ENCODE results near the gene MORN5.

Gene MORN5

DNA sequence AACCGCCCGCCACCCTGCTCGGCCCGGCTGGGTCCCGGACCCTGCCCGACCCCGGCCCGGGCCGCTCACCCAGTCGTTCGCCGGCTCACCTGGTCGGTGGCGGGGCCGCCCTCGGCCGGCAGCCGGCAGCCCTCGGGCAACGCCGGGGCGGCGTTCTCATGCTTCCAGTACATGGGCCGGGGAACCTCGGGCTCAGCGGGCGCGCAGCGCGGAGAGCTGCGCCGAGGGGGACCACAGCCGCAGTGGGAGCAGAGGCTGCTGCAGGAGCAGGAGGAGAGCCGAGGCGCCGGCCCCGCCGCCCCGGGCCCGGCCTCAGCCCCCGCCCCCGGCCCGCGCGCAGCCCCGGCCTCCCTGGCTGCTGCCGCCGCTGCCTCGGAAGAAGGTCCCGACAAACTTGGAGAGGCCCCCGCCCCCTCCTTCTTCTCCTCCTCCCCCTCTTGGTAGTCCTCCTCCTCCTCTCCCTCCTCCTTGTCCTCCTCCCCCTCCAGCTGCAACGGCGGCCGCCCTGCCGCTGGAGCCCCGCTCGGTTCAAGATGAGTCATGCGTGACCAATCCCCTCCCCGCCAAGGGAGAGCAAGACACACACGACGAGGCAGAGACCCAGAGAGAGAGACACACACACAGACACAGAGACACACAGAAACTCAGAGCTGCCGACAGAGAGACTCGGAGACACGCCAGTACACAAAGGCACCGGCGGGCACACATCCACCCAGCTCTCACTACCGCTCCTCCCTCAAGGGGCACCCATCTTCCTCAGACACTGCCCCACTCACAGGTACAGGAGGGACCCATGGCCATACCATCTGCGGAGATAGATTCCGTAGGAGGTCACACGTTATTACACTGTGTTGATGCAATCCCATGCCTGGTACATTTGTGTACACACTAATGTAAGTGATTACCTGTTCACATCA lies 69.1 kb downstream of the MORN5 start, which contains the start of gene LHX6:
Gene LHX6 (minus strand): TSS at position 390 of the 917 bp plus-strand sequence. CDS start 217 bp downstream, at position 173.
- no peak within 1 kb of the TSS for H3K4me3 ChIP-seq (ENCODE audit: low read depth, low read length)
- TF ChIP-seq, protein P1, sequence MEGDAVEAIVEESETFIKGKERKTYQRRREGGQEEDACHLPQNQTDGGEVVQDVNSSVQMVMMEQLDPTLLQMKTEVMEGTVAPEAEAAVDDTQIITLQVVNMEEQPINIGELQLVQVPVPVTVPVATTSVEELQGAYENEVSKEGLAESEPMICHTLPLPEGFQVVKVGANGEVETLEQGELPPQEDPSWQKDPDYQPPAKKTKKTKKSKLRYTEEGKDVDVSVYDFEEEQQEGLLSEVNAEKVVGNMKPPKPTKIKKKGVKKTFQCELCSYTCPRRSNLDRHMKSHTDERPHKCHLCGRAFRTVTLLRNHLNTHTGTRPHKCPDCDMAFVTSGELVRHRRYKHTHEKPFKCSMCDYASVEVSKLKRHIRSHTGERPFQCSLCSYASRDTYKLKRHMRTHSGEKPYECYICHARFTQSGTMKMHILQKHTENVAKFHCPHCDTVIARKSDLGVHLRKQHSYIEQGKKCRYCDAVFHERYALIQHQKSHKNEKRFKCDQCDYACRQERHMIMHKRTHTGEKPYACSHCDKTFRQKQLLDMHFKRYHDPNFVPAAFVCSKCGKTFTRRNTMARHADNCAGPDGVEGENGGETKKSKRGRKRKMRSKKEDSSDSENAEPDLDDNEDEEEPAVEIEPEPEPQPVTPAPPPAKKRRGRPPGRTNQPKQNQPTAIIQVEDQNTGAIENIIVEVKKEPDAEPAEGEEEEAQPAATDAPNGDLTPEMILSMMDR (conservative IDR thresholded peaks at IDR 0.05; ENCODE audit: low read depth, low read length): no peak
- DNase-seq (ENCODE audit: low read depth): no peak

DNA sequence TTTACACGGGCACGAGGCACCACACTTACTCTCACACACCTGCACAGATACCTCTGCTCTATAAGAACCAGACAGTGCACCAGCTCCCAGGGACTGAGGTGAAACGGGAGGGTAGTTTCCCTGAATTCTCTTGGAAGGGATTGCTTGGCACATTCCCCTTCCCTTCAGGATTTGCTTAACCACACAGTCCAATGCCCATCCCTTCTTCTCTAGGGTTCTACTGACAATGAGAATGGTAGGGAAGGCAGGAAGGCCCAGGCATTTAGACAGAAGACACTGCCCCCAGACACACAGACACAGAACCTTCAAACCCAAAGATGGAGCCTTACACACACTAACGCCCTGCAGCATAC lies 69.8 kb downstream of the MORN5 start:
- no peak for DNase-seq (ENCODE audit: low read depth)
- no peak overlapping the region for H3K4me3 ChIP-seq (ENCODE audit: low read depth, low read length)
- TF ChIP-seq, protein P1 (conservative IDR thresholded peaks at IDR 0.05; ENCODE audit: low read depth, low read length): no peak

DNA sequence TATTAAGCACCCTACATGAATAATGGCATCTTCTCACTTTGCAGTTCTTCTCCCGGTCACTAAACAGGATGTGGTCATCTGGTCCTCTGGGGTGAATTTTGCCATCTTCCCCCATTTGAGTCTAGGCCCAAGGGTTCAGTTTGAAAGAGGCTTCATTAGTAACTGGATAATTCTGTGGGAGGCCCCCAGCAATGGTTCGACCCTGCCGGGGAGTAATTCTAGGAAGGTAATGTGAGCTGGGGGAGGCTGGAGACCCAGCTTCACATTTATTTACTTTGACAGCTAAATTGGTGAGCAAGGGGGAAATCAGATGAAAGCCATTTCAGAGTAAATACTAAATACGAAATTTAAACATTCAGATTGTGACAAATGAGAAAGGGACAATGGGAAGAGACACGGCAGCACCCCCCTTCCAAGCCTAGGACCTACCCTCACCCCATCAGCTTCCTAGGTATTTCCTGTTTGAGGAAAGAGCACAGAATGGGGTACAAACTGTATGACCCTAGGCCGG lies 73.1 kb downstream of the MORN5 start:
- TF ChIP-seq, protein P1 (conservative IDR thresholded peaks at IDR 0.05; ENCODE audit: low read depth, low read length): no peak
- no peak overlapping the region for H3K4me3 ChIP-seq (ENCODE audit: low read depth, low read length)
- no peak for DNase-seq (ENCODE audit: low read depth)

DNA sequence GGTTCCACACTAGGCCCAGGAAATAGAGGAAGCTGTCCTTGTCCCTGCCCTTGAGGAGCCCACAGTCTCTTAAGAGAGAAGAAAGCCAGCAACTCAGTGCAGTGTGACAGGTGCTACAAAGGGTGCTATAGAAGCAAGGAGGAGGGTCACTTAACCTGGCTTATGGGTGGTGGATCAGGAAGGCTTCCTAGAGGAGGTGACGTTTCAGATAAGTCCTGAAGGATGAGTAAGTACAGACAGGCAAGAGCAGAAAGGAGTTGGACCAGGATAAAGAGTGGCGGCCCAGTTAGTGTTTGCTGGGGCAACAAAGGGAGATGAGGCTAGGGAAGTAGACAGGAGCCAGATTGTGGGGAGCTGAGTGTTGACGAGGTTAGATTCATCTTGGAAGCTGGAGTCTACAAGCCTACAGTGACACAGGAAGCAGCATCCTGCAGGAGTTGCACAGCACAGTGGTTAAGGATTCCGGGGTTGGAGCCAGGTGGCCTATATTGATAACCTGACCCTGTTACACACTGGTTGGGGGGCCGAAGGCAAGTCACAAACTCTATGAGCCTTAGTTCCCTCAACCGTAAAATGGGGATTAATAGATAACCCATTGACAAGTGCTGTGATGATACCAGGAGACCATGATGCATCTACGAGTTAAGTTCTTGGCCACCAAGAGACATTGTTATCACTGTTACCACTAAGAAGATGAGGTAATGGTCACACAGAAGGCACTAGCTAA lies 74.5 kb downstream of the MORN5 start:
- no peak for DNase-seq (ENCODE audit: low read depth)
- TF ChIP-seq, protein P1 (conservative IDR thresholded peaks at IDR 0.05; ENCODE audit: low read depth, low read length): no peak
- no peak overlapping the region for H3K4me3 ChIP-seq (ENCODE audit: low read depth, low read length)

DNA sequence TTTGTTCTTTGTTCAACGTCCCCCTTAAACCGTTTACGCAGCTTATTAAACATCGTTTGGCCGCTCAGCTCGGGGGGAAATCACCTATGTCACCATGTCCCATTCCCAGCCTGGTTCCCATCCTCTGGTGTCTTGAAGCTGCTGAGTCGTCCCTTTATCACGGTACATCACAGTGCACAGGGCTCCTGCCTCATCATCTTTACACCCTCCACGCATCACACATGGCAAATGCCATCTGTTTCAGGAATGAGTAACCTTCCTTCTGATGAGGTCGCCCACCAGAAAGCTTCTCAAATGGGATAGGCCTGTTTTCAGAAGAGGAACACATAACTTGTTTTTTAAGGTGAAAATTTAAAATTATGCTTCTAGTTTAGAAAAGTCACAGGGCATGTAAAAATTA lies 77.0 kb downstream of the MORN5 start:
- TF ChIP-seq, protein P1 (conservative IDR thresholded peaks at IDR 0.05; ENCODE audit: low read depth, low read length): no peak
- H3K4me3 ChIP-seq (ENCODE audit: low read depth, low read length): no peak overlapping the region
- no peak for DNase-seq (ENCODE audit: low read depth)

DNA sequence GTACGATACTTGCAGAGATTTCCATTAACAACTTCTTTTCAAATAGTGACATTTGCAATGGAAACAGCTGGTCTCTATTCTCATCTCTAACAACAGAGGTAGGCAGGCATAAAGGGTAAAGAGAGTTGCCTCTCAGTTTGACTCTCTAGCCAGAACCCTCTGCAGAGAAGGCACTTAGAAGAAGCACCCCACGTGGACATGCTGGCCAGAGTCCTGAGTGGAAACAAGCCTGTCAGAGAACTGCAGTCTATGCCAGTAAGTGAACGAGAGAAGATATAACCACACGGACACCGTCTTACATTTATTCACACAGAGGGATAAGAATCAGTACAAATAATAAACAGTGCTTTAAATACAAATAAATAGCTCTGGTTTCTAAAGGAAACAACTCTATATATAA lies 80.0 kb downstream of the MORN5 start:
- H3K4me3 ChIP-seq (ENCODE audit: low read depth, low read length): no peak overlapping the region
- no peak for DNase-seq (ENCODE audit: low read depth)
- TF ChIP-seq, protein P1 (conservative IDR thresholded peaks at IDR 0.05; ENCODE audit: low read depth, low read length): no peak
